Lower leg skin (tissue), 3 donors: ENCODE data around the gene MTRF1L.

ENCODE experiments used
- POLR2A ChIP-seq, 2 donors: fragments of 450-650 bp; IDR thresholded peaks; one replicate each; pipeline ENCODE4 v1.6.1; 2016 to 2017; ENCODE audit warnings: antibody characterized with exemption in 2 of 2, mild to moderate bottlenecking in 1 of 2, moderate library complexity in 1 of 2
- TF ChIP-seq, protein P1 (sequence below), 3 donors: fragments of 450-650 bp; IDR thresholded peaks; one replicate each; pipeline ENCODE4 v1.5.1; 2016; ENCODE audit warnings: antibody characterized with exemption in 3 of 3, mild to moderate bottlenecking in 3 of 3, moderate library complexity in 2 of 3

DNA sequence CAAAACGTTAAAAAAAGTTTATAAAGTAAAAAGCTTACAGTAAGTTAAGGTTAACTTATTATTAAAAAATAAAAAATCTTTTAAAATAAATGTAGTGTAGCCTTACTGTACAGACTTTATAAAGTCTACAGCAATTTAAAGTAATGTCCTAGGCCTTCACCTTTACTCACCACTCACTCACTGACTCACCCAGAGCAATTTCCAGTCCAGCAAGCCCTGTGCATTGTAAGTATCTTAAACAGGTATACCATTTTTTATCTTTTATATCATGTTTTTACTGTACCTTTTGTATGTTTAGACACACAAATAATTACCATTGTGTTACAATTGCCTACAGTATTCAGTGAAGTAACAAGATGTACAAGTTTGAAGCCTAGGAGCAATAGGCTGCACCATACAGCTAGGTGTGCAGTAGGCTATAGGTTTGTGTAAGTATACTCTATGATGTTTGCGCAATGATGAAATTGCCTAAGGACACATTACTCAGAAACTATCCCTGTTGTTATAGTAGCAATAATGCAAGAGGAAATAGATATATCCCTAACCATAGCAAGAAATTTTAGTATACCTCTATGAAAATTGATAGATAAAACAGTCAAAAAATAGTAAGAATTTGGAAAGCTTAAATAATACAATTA is 59.1 kb downstream of the MTRF1L start:
- TF ChIP-seq, protein P1, sequence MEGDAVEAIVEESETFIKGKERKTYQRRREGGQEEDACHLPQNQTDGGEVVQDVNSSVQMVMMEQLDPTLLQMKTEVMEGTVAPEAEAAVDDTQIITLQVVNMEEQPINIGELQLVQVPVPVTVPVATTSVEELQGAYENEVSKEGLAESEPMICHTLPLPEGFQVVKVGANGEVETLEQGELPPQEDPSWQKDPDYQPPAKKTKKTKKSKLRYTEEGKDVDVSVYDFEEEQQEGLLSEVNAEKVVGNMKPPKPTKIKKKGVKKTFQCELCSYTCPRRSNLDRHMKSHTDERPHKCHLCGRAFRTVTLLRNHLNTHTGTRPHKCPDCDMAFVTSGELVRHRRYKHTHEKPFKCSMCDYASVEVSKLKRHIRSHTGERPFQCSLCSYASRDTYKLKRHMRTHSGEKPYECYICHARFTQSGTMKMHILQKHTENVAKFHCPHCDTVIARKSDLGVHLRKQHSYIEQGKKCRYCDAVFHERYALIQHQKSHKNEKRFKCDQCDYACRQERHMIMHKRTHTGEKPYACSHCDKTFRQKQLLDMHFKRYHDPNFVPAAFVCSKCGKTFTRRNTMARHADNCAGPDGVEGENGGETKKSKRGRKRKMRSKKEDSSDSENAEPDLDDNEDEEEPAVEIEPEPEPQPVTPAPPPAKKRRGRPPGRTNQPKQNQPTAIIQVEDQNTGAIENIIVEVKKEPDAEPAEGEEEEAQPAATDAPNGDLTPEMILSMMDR (IDR thresholded peaks at IDR 0.05) = no peak
- TF ChIP-seq POLR2A (IDR thresholded peaks at IDR 0.05) = no peak
